Transverse colon (tissue), 4 donors: ENCODE measurements around the gene ATP11A.

Source experiments
- EP300 ChIP-seq: sonication (generic); formaldehyde crosslinking; IDR thresholded peaks from one replicate; pipeline ENCODE4 v1.6.1; 2017; ENCODE audit warnings: antibody characterized with exemption, low read depth
- POLR2A ChIP-seq: fragments of 450-650 bp; IDR thresholded peaks from one replicate; pipeline ENCODE4 v1.6.1; 2016; ENCODE audit warnings: antibody characterized with exemption, mild to moderate bottlenecking, moderate library complexity
- POLR2AphosphoS5 ChIP-seq, 3 donors: sonication (generic); formaldehyde crosslinking; IDR thresholded peaks; one replicate each; pipeline ENCODE4 v1.6.1; 2016; ENCODE audit warnings: antibody characterized with exemption in 3 of 3
- TF ChIP-seq, protein P1 (sequence below), 5 experiments: fragments of 200-600 bp in 3 of 5; fragments of 450-650 bp in 2 of 5; sonication (generic) in 3 of 5; IDR thresholded peaks; 1 replicate in 2 of 5; 2 replicates in 3 of 5; pipeline ENCODE4 v1.5.1; 2016 to 2017; ENCODE audit warnings: antibody characterized with exemption in 5 of 5, inconsistent platforms in 3 of 5, mild to moderate bottlenecking in 2 of 5, moderate library complexity in 1 of 5

DNA sequence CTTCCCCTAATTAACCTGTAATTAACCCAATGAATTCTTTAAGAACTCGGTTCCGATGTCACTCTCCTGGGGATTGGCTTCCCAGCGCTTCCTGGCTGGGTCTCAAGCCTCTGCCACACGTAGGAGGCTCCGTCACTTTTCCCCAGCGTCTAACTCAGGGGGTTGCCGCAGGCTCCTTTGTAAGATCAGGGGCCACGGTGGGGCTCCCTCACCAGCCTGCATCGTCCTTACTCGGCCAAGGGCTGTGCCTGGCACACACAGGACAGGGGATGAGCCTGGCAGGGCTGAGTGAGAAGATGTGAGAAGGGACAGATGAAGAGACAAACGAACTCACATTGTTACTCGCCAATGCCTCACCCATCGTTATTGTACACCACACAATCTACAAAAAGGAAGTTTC is 20.9 kb upstream of the ATP11A start:
- TF ChIP-seq, protein P1, sequence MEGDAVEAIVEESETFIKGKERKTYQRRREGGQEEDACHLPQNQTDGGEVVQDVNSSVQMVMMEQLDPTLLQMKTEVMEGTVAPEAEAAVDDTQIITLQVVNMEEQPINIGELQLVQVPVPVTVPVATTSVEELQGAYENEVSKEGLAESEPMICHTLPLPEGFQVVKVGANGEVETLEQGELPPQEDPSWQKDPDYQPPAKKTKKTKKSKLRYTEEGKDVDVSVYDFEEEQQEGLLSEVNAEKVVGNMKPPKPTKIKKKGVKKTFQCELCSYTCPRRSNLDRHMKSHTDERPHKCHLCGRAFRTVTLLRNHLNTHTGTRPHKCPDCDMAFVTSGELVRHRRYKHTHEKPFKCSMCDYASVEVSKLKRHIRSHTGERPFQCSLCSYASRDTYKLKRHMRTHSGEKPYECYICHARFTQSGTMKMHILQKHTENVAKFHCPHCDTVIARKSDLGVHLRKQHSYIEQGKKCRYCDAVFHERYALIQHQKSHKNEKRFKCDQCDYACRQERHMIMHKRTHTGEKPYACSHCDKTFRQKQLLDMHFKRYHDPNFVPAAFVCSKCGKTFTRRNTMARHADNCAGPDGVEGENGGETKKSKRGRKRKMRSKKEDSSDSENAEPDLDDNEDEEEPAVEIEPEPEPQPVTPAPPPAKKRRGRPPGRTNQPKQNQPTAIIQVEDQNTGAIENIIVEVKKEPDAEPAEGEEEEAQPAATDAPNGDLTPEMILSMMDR (IDR thresholded peaks at IDR 0.05) = no peak
- TF ChIP-seq POLR2A (no peak), EP300 (no peak), POLR2AphosphoS5 (IDR thresholded peaks at IDR 0.05) (no peak)
